ENCODE data around the gene EXOG.

Gene EXOG

GRCh38 chr3:38554127-38554827 lies 58.1 kb downstream of the EXOG start:
- no peak overlapping the region for H3K4me2 ChIP-seq (ENCODE audit: low read length)
- TF ChIP-seq EZH2phosphoT487 (IDR thresholded peaks at IDR 0.05; ENCODE audit: low read depth) (no peak), CTCF (IDR thresholded peaks at IDR 0.05; ENCODE audit: low read depth, low read length) (no peak)
- no peaks in the 10 kb centered on the region for H3K4me1 ChIP-seq (ENCODE audit: low read length)

GRCh38 chr3:38555149-38555840 lies 59.2 kb downstream of the EXOG start:
- no peak overlapping the region for H3K4me2 ChIP-seq (ENCODE audit: low read length)
- no peaks in the 10 kb centered on the region for H3K36me3 ChIP-seq (replicated peaks; ENCODE audit: low read depth, low read length)
- H3K27ac ChIP-seq (ENCODE audit: low read length) = no peak overlapping the region
- no peak for TF ChIP-seq CTCF (IDR thresholded peaks at IDR 0.05; ENCODE audit: low read depth, low read length)
- TF ChIP-seq EZH2phosphoT487 (IDR thresholded peaks at IDR 0.05; ENCODE audit: low read depth) = no peak
- no peaks in the 10 kb centered on the region for H4K20me1 ChIP-seq (ENCODE audit: insufficient read depth, low read length)
- peaks cover 21% of the 10 kb centered on the region for H3K27me3 ChIP-seq (ENCODE audit: low read depth, low read length)
- H3K4me1 ChIP-seq (ENCODE audit: low read length) = no peaks in the 10 kb centered on the region
- no peaks in the 10 kb centered on the region for H3K9me3 ChIP-seq (ENCODE audit: insufficient read depth, low read length)
- no peaks in the 10 kb centered on the region for H3K79me2 ChIP-seq (ENCODE audit: low read length)
- H3K4me3 ChIP-seq (ENCODE audit: low read length) = no peak overlapping the region
- H2AFZ ChIP-seq (ENCODE audit: low read depth, low read length) = no peak overlapping the region
- H3K9ac ChIP-seq (ENCODE audit: low read length) = no peak overlapping the region

More at GRCh38 chr3:38554127-38554827, 58.1 kb downstream of the EXOG start:
- no peak overlapping the region for H3K4me3 ChIP-seq (ENCODE audit: low read length)
- no peaks in the 10 kb centered on the region for H3K9me3 ChIP-seq (ENCODE audit: insufficient read depth, low read length)
- H3K9ac ChIP-seq (ENCODE audit: low read length) = no peak overlapping the region
- no peak overlapping the region for H3K27ac ChIP-seq (ENCODE audit: low read length)
- H4K20me1 ChIP-seq (ENCODE audit: insufficient read depth, low read length) = no peaks in the 10 kb centered on the region
- H3K27me3 ChIP-seq (ENCODE audit: low read depth, low read length) = peaks cover 21% of the 10 kb centered on the region
- no peaks in the 10 kb centered on the region for H3K36me3 ChIP-seq (replicated peaks; ENCODE audit: low read depth, low read length)
- no peaks in the 10 kb centered on the region for H3K79me2 ChIP-seq (ENCODE audit: low read length)
- H2AFZ ChIP-seq (ENCODE audit: low read depth, low read length) = no peak overlapping the region

GRCh38 chr3:38555926-38556325 lies 59.8 kb downstream of the EXOG start:
- Histone ChIP-seq H3K79me2 (ENCODE audit: low read length) (no peaks in the 10 kb centered on the region), H3K9ac (ENCODE audit: low read length) (no peak overlapping the region), H3K4me1 (ENCODE audit: low read length) (no peaks in the 10 kb centered on the region), H3K27ac (ENCODE audit: low read length) (no peak overlapping the region), H3K27me3 (ENCODE audit: low read depth, low read length) (peaks cover 21% of the 10 kb centered on the region), H3K4me2 (ENCODE audit: low read length) (no peak overlapping the region), H3K4me3 (ENCODE audit: low read length) (no peak overlapping the region), H3K36me3 (replicated peaks; ENCODE audit: low read depth, low read length) (no peaks in the 10 kb centered on the region), H2AFZ (ENCODE audit: low read depth, low read length) (no peak overlapping the region), H3K9me3 (ENCODE audit: insufficient read depth, low read length) (no peaks in the 10 kb centered on the region), H4K20me1 (ENCODE audit: insufficient read depth, low read length) (no peaks in the 10 kb centered on the region)
- TF ChIP-seq EZH2phosphoT487 (IDR thresholded peaks at IDR 0.05; ENCODE audit: low read depth) = no peak

GRCh38 chr3:38556640-38557358 lies 60.7 kb downstream of the EXOG start:
- Histone ChIP-seq H3K9me3 (ENCODE audit: insufficient read depth, low read length) (no peaks in the 10 kb centered on the region), H3K36me3 (replicated peaks; ENCODE audit: low read depth, low read length) (no peaks in the 10 kb centered on the region), H3K79me2 (ENCODE audit: low read length) (no peaks in the 10 kb centered on the region), H3K27ac (ENCODE audit: low read length) (no peak overlapping the region), H3K4me1 (ENCODE audit: low read length) (no peaks in the 10 kb centered on the region), H3K4me3 (ENCODE audit: low read length) (no peak overlapping the region), H3K4me2 (ENCODE audit: low read length) (no peak overlapping the region), H2AFZ (ENCODE audit: low read depth, low read length) (no peak overlapping the region), H3K9ac (ENCODE audit: low read length) (no peak overlapping the region), H4K20me1 (ENCODE audit: insufficient read depth, low read length) (no peaks in the 10 kb centered on the region), H3K27me3 (ENCODE audit: low read depth, low read length) (peaks cover 21% of the 10 kb centered on the region)
- TF ChIP-seq EZH2phosphoT487 (IDR thresholded peaks at IDR 0.05; ENCODE audit: low read depth) (no peak), CTCF (IDR thresholded peaks at IDR 0.05; ENCODE audit: low read depth, low read length) (no peak)
